T-helper 1 cell treated with Interleukin-12 subunit alpha and Interleukin-12 subunit beta and Interleukin-4 antibody, amounts not matched to agents 30 ng/mL and 1 ng/mL, for 36 hours (primary cell): Measurements from ENCODE around the gene CX3CL1. TPM values are rescaled to one million over a fixed set of nuclear protein-coding genes. Genes with fewer than 3 reads are reported as not detected.

ENCODE experiments used
- intact Hi-C: fragments of 100-400 bp; cut with micrococcal nuclease; formaldehyde crosslinking; loops from one replicate; pipeline ENCODE4 v1.15.1; 2024
- total RNA-seq: library from RNA; stranded (reverse); gene quantifications from 2 replicates; pipeline ENCODE4 v1.2.3, GENCODE V29; 2022

Gene CX3CL1
- total RNA-seq, 1 donor from 2014 or later = not detected

GRCh38 chr16:57405097-57405496 lies 32.8 kb downstream of the CX3CL1 start:
- intact Hi-C loops = no loop called here

- intact Hi-C loops = no loop called here
These were observed 34.6 kb downstream of the CX3CL1 start for GRCh38 chr16:57406881-57407280.

GRCh38 chr16:57407521-57408353 lies 35.4 kb downstream of the CX3CL1 start:
- intact Hi-C loops = no loop called here

- intact Hi-C loops = no loop called here
These were observed 36.8 kb downstream of the CX3CL1 start for GRCh38 chr16:57409065-57409464.

GRCh38 chr16:57409870-57410587 lies 37.7 kb downstream of the CX3CL1 start:
- intact Hi-C loops = no loop called here

GRCh38 chr16:57411362-57411976 lies 39.2 kb downstream of the CX3CL1 start:
- intact Hi-C loops = no loop called here

GRCh38 chr16:57412584-57412983 lies 40.3 kb downstream of the CX3CL1 start:
- intact Hi-C loops = no loop called here

GRCh38 chr16:57413301-57413730 lies 41.0 kb downstream of the CX3CL1 start:
- intact Hi-C loops = no loop called here

GRCh38 chr16:57413733-57414132 lies 41.4 kb downstream of the CX3CL1 start:
- intact Hi-C loops = no loop called here

GRCh38 chr16:57416084-57416483 lies 43.8 kb downstream of the CX3CL1 start:
- intact Hi-C loops = loop anchor here (2.0 kb wide), 2 partner anchors 229 to 331 kb away; partner anchors contain the start of genes PSME3IP1 and RSPRY1

GRCh38 chr16:57419506-57419905 lies 47.2 kb downstream of the CX3CL1 start:
- intact Hi-C loops = loop anchor here (1.0 to 2.0 kb wide), 4 partner anchors 27 to 229 kb away; partner anchors contain the start of genes CIAPIN1, COQ9 and POLR2C

GRCh38 chr16:57422026-57422944 lies 50.0 kb downstream of the CX3CL1 start:
- intact Hi-C loops = no loop called here

GRCh38 chr16:57423152-57423551 lies 50.9 kb downstream of the CX3CL1 start:
- intact Hi-C loops = no loop called here

- intact Hi-C loops = no loop called here
These were observed 52.3 kb downstream of the CX3CL1 start for GRCh38 chr16:57424583-57424982.

- intact Hi-C loops = no loop called here
These were observed 54.1 kb downstream of the CX3CL1 start for GRCh38 chr16:57426356-57426755.

GRCh38 chr16:57427307-57427706 lies 55.0 kb downstream of the CX3CL1 start:
- intact Hi-C loops = no loop called here

- intact Hi-C loops = no loop called here
These were observed 55.5 kb downstream of the CX3CL1 start for GRCh38 chr16:57427824-57428223.

GRCh38 chr16:57430955-57431354 lies 58.7 kb downstream of the CX3CL1 start:
- intact Hi-C loops = no loop called here

- intact Hi-C loops = no loop called here
These were observed 60.2 kb downstream of the CX3CL1 start for GRCh38 chr16:57432505-57432904.

GRCh38 chr16:57432989-57433388 lies 60.7 kb downstream of the CX3CL1 start:
- intact Hi-C loops = no loop called here

- intact Hi-C loops = no loop called here
These were observed 61.7 kb downstream of the CX3CL1 start for GRCh38 chr16:57434003-57434402.
